Epithelial cell of esophagus (primary cell): ENCODE measurements around the gene PRG2.

Experiments
- DNase-seq: peaks from one replicate; pipeline ENCODE4 v3.0.0; 2010; ENCODE audit warnings: low read depth
- H3K4me3 ChIP-seq: 2 replicates; pipeline ENCODE4 v1.5.1; 2011; ENCODE audit warnings: mild to moderate bottlenecking, low read length, control low read depth
- CTCF ChIP-seq: IDR thresholded peaks from 2 replicates; pipeline ENCODE4 v1.5.1; 2011; ENCODE audit warnings: low read depth, mild to moderate bottlenecking, low read length, control low read depth, inconsistent platforms; ENCODE audit not compliant: insufficient read depth; ENCODE audit errors: missing control alignments

Gene PRG2

GRCh38 chr11:57432149-57432561 is 41.7 kb upstream of the PRG2 start:
- no peak overlapping the region for H3K4me3 ChIP-seq
- no peak for TF ChIP-seq CTCF
- no peak for DNase-seq

DNA sequence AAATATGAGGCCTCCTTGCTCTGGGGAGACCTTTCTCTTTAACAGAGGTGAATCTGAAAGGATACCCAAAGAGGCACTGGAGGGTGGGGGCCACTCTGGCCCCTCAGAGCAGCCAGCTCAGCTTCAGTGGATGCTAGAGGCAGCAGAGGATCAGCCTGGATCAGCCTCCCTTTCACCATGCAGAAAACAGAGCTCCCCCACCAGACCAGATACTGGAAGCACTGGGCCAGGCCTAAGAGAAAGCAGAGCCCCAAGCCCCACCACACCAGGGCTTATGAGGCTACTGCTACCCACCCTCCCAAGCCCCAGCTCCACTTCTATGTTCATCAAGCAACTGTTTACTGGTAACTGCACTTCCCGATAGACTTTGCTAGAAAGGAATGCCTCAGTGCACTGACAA is 40.5 kb upstream of the PRG2 start:
- no peak for TF ChIP-seq CTCF

DNA sequence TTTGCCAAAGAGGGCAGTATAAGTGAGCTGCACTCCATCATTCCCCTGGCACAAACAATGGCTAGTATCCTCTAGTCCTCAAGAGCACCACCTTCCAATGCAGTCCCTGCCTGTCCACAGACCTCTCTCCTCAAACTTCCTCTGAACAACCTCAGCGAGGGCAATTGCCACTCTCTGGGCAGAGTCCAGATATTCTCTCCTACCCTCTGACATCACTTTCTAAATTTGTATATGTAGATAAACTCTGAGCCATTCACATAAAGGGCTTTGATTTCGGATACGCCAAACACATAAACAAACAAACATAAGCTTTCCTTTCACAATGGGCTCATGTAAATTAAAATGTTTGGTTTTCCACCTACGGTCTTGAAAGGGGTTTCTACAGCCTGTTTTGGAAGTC is 39.5 kb upstream of the PRG2 start:
- no peak for TF ChIP-seq CTCF
- no peak overlapping the region for H3K4me3 ChIP-seq
- no peak for DNase-seq

More for the DNA sequence above, 40.5 kb upstream of the PRG2 start:
- DNase-seq = no peak
- H3K4me3 ChIP-seq = no peak overlapping the region

DNA sequence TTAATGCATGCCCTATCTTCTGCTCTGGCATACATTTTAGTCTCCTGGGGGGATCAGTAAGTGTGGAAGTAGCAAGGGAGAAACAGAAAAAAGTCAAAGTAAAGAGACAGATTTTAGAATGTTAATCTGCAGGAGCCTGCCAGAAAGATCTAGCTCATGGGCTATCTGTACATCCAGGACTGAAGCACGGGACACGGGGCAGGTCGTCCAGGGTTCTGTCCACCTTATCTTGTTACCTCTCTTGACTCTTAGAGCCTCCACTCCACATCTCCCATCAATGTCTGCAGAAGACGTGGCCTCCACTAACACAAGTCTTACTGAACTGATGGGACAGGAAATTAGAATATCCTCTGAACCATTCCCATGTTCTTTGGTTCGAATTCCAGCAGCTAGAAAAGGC is 38.2 kb upstream of the PRG2 start:
- TF ChIP-seq CTCF = no peak
- no peak overlapping the region for H3K4me3 ChIP-seq
- no peak for DNase-seq

DNA sequence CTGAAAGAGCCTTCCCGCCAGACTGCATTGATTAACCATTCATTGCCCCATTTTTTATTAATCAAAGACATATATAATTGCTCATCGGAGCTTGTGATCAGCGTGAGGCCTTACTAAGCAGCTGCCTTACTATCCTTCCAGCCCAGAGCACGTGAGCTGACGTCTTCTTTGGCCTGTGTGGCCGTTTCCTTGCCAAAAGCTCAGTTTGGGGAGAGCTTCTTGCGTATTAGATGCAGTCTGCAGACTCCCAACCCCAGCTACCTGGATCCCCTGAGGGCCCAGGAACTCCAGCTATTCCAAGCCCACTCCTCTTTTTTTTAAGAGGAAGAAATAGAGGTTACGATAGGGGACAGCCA is 37.3 kb upstream of the PRG2 start:
- no peak overlapping the region for H3K4me3 ChIP-seq
- peak; percentile 68 for DNase-seq

DNA sequence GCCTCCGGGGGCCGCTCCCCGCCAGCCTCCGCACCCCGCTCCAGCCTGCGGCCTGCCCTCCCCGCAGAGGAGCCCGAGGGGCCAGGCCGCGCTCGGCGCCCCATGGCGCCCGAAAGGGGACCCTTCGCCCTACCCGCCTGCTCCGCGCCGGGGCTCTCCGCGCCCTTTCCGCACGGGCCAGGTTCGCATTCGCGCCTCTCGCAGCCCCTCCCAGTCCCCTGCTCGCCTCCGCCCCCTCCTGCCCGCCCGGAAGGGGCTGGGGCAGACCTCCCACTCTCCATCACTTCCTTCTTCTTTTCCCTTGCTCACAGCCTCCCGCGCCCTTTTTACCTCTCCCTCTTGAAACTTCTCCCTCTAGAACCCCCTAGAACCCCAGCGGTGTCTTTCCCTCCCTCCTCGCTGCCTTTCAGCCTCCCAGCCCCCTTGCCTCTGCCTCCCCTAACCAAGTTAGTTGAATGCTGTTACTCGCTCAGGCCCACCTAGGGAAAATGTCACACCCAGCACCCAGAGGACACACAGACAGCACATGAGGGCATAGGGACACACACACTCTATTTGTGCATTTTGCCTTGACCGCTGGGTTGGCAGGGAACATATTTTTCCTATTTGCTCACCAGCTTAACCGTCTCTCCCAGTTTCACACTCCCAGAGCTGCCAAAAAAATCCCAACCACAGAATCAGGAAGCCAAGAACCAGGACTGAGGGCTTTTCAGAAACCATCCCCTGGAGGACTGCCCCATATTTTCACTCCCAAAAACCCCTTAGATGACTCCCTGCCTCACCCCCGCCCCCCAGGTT is 36.7 kb upstream of the PRG2 start, which contains the start of gene SLC43A3:
SLC43A3 (minus strand) TSS at position 193 of the 798 bp plus-strand sequence. CDS start 949 bp downstream, outside the sequence.
- TF ChIP-seq CTCF = no peak
- peak; percentile 87 for DNase-seq
- H3K4me3 ChIP-seq = peak within 1 kb of the TSS; percentile 31

More for the DNA sequence above, 37.3 kb upstream of the PRG2 start:
- no peak for TF ChIP-seq CTCF
